GM18511 (cell line): Measurements from ENCODE around the gene STOML1.

Source experiments
- ATAC-seq: cut with Tn5 transposase; IDR thresholded peaks from one replicate; pipeline ENCODE4 v1.9.1; 2021; ENCODE audit warnings: mild to moderate bottlenecking, moderate library complexity; ENCODE audit not compliant: unreplicated experiment

STOML1 gene

DNA sequence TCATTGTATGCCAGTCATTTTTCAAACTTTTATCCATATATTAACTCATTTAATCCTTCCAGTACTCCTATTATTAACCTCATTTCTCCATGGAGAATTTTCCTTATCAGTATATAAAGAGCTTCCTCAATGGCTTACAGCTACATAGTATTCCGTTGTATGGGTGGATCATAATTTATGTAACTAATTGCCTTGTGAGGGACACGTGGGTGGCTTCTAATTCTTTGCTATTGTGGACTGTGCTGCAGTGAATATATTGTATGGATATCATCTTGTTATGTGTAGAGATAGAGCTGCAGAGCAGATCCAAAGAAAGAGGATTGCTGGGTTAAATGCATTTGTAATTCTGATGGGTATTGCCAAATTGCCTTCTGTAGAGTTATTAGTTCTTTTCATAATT, 27.6 kb upstream of the STOML1 start:
- ATAC-seq = no peak

DNA sequence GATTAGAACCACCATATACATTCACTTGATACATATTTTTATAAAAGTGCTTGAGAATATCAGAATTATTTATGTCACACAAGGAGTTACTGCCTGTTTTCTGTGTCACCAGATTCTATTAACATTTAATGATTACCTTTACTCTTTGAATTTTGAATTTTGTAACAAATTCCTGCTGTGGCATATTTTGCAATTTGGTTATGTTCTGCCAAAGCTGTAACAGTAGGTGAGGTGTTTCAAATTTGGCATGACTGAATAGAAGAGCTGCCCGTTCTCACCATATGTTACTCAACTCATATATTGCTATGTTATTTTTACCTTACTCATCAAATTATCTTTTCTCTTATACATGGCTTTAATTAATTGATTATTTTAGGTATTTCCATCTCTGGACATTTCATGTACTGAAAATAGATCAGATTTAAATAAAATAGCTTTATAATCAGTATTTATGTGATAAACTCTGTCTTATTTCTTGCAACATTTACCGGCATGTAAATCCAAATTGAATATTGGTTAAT, 21.3 kb upstream of the STOML1 start:
- ATAC-seq = no peak

GRCh38 chr15:74011610-74012009, 19.5 kb upstream of the STOML1 start:
- no peak for ATAC-seq

GRCh38 chr15:74010929-74011540, 18.9 kb upstream of the STOML1 start:
- ATAC-seq = no peak

- ATAC-seq = no peak
Measured at GRCh38 chr15:74008901-74009300, 16.8 kb upstream of the STOML1 start.

- ATAC-seq = no peak
Measured at GRCh38 chr15:74007820-74008371, 15.8 kb upstream of the STOML1 start.

- no peak for ATAC-seq
Measured at GRCh38 chr15:74006774-74007639, 14.9 kb upstream of the STOML1 start.

- no peak for ATAC-seq
Measured at GRCh38 chr15:73997986-73998385, 5.9 kb upstream of the STOML1 start.

- no peak for ATAC-seq
Measured at GRCh38 chr15:73996939-73997338, 4.8 kb upstream of the STOML1 start.

DNA sequence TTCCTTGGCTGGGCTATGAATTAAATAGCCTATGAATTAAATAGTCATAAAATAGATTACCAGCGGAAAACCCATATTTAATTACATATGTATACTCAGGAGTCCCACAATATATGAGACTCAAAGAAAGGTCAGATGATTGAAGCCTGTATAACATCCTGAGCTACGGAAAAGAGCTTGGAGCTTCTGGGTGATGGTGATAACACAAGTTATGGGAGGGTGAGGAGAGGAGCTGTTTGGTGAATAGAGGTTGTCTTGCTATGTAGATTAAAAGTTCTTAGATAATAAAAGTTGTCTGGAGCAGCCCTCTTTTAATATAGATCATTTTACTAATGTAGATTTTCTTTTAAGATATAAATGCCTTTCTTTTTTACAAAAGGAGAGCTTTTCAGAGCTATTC, 4.2 kb upstream of the STOML1 start:
- ATAC-seq = no peak

DNA sequence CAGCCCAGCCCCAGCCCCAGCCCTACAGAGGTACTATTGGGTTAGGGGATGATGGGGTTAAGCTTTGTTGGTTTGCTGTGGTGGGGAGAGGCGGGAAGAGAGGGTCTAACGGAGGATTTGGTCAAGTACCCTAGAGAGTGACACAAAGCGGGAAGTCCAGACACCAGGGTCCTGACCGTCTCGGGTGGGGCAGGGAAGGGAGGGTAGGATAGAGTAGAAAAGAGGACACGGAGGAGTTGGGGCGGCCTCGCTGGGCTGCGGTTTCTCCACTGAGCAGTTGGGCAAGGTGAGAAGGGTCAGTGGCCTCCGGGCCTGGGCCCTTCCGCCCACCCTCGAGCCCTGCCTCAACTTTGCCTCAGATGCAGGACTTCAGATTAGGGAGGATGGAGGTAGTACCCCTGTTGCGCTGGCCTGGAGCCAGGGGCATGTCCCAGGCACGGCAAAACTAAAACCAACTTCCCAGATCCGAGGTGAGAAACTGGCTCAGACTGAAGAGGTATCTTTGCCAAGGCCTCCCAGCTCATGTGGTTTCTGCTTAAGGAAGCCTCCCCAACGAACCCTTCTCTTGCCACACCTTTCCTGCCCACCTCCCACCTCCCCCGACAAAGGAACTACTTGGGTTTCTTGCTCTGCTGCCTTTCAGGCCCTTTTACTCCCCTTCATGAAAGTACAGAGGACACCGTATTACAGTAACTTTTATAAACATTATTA, 3.0 kb upstream of the STOML1 start:
- ATAC-seq = no peak

- peak; percentile 83 for ATAC-seq
Measured at GRCh38 chr15:73994413-73994883, 2.4 kb upstream of the STOML1 start, which contains the start of gene PML. PML (plus strand) TSS chr15:73994716; CDS start chr15:73994813, 97 bp downstream.

- no peak for ATAC-seq
Measured at GRCh38 chr15:73993211-73993994, 1.3 kb upstream of the STOML1 start.

DNA sequence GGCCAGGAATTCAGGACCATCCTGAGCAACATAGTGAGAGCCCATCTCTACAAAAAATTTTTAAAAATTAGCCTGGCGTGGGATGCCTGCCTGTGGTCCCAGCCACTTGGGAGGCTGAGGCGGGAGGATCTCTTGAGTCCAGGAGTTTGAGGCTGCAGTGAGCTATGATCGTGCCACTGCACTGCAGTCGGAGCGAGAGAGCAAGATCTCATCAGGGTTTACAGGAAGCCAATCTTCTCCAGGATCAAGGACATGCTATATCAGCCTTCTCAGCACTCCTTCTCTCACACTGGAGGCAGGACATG, 451 bp upstream of the STOML1 start:
- no peak for ATAC-seq

DNA sequence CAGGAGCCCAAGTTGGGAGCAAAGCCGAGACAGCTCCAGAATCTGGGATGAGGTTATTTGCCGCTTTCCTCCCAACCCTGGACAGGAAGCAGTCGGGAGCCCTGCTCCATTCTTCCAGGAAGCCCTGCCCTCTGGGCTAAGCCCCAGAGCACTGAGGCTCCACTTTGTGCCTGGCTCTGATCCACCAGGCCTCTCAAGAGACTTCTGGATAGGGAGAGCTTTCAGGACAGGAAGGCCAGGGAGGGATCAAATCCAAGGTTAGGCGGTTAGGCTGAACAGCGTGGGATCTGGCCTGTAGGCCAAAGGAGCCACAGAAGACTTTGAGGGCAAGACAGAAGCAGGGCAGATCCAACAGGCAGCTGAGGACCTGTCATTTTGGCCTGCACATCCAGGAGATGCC, 835 bp downstream of the STOML1 start:
- no peak for ATAC-seq

DNA sequence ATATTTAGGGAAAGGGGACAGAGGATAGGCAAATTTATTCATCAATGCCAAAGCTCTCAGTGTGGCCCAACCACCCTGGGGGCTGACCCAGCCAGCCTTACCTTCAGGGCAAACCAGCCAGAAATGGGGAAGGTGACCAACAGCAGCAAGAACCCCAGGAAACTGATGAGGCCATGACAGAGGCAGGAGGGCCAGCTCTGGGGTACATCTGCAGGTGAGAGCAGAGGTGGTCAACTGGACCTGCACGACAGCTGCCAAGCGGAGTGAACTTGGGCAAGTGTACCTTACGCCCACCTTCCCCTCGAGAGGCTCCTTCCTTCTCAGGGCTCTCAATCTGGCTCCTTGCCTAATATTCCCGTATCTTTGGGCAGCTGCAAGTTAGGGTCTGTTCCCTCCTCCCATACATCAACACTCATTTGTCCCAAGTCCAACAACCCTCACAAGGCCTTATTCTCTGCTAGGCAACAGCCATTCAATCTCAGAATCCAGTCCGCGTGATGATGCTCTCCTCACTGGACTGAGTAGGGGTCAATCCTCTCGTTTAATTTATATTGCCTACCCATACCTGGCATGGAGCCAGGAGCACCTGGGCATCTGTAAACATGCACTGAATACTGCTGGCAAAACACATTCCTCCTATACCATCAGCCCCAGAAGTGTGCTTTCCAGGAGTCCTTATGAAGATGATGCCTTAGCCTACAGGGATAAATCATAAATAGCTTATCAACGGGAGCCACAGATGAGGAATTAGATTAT, 1.7 kb downstream of the STOML1 start:
- ATAC-seq = no peak

GRCh38 chr15:73989001-73989798, 2.9 kb downstream of the STOML1 start:
- no peak for ATAC-seq

- ATAC-seq = no peak
Measured at GRCh38 chr15:73988445-73988969, 3.6 kb downstream of the STOML1 start.
